Activated T-cell treated with anti-CD3 and anti-CD28 coated beads, Interleukin-2, amount 50 U/mL, for 4 hours (primary cell): ENCODE data around the gene N4BP2L2. TPM values are rescaled to one million over a fixed set of nuclear protein-coding genes. Genes with fewer than 3 reads are reported as not detected.

ENCODE experiments used
- ATAC-seq, 2 donors: fragments of 200-7000 bp; cut with Tn5 transposase; one replicate each; pipeline ENCODE4 v1.10.0; 2021
- DNase-seq: peaks from one replicate; pipeline ENCODE4 v3.0.0-alpha.2; 2020
- H3K27me3 Mint-ChIP-seq: one replicate; pipeline ENCODE4 v1.8.0; 2021; ENCODE audit warnings: low read depth, mixed read lengths
- H3K36me3 Mint-ChIP-seq: one replicate; pipeline ENCODE4 v1.8.0; 2022; ENCODE audit warnings: mixed read lengths; ENCODE audit not compliant: insufficient read depth
- H3K4me1 Mint-ChIP-seq: one replicate; pipeline ENCODE4 v1.8.0; 2021; ENCODE audit warnings: low read depth, mixed read lengths
- H3K4me3 Mint-ChIP-seq: one replicate; pipeline ENCODE4 v1.8.0; 2021; ENCODE audit warnings: mild to moderate bottlenecking, moderate library complexity, mixed read lengths
- H3K9me3 Mint-ChIP-seq: one replicate; pipeline ENCODE4 v1.8.0; 2021; ENCODE audit warnings: mixed read lengths
- total RNA-seq, 3 donors: library from RNA; stranded (reverse); gene quantifications; one replicate each; pipeline ENCODE4 v1.2.1, GENCODE V29; 2021

Gene N4BP2L2
- total RNA-seq, 3 donors from 2014 or later = 47.1 to 59.7 (median 58.6) TPM

- ATAC-seq (no peak), DNase-seq (no peak)
- H3K9me3 Mint-ChIP-seq = no peaks in the 10 kb centered on the region
- no peaks in the 10 kb centered on the region for H3K27me3 Mint-ChIP-seq
- H3K36me3 Mint-ChIP-seq = peaks cover 19% of the 10 kb centered on the region
- no peak overlapping the region for H3K4me3 Mint-ChIP-seq
- peaks cover 12% of the 10 kb centered on the region for H3K4me1 Mint-ChIP-seq
Measured at GRCh38 chr13:32409561-32410421, 128.8 kb downstream of the N4BP2L2 start.

GRCh38 chr13:32409001-32409313 is 129.6 kb downstream of the N4BP2L2 start:
- peaks cover 20% of the 10 kb centered on the region for H3K36me3 Mint-ChIP-seq
- no peak for DNase-seq
- H3K4me1 Mint-ChIP-seq = peaks cover 12% of the 10 kb centered on the region
- no peaks in the 10 kb centered on the region for H3K9me3 Mint-ChIP-seq
- H3K27me3 Mint-ChIP-seq = no peaks in the 10 kb centered on the region
- ATAC-seq = no peak
- no peak overlapping the region for H3K4me3 Mint-ChIP-seq

GRCh38 chr13:32408296-32409000 is 130.1 kb downstream of the N4BP2L2 start:
- Mint-ChIP-seq H3K27me3 (no peaks in the 10 kb centered on the region), H3K9me3 (no peaks in the 10 kb centered on the region), H3K4me3 (no peak overlapping the region), H3K4me1 (peaks cover 12% of the 10 kb centered on the region), H3K36me3 (peaks cover 24% of the 10 kb centered on the region)
- ATAC-seq (no peak), DNase-seq (no peak)

- peaks cover 12% of the 10 kb centered on the region for H3K4me1 Mint-ChIP-seq
- peaks cover 30% of the 10 kb centered on the region for H3K36me3 Mint-ChIP-seq
- ATAC-seq = peak in 1 of 2 donors; percentile 62
- no peak overlapping the region for H3K4me3 Mint-ChIP-seq
- H3K27me3 Mint-ChIP-seq = no peaks in the 10 kb centered on the region
- H3K9me3 Mint-ChIP-seq = no peaks in the 10 kb centered on the region
- no peak for DNase-seq
Measured at GRCh38 chr13:32407854-32408253, 130.7 kb downstream of the N4BP2L2 start.

- no peak for DNase-seq
- H3K36me3 Mint-ChIP-seq = peaks cover 32% of the 10 kb centered on the region
- H3K4me3 Mint-ChIP-seq = no peak overlapping the region
- no peaks in the 10 kb centered on the region for H3K9me3 Mint-ChIP-seq
- H3K4me1 Mint-ChIP-seq = peaks cover 4% of the 10 kb centered on the region
- ATAC-seq = no peak
- H3K27me3 Mint-ChIP-seq = no peaks in the 10 kb centered on the region
Measured at GRCh38 chr13:32403108-32403507, 135.5 kb downstream of the N4BP2L2 start.

- DNase-seq (no peak), ATAC-seq (no peak)
- Mint-ChIP-seq H3K4me3 (no peak overlapping the region), H3K36me3 (no peaks in the 10 kb centered on the region), H3K27me3 (no peaks in the 10 kb centered on the region), H3K9me3 (no peaks in the 10 kb centered on the region), H3K4me1 (peaks cover 6% of the 10 kb centered on the region)
Measured at GRCh38 chr13:32391101-32391619, 147.4 kb downstream of the N4BP2L2 start.

GRCh38 chr13:32390484-32390883 is 148.1 kb downstream of the N4BP2L2 start:
- ATAC-seq (no peak), DNase-seq (no peak)
- Mint-ChIP-seq H3K27me3 (no peaks in the 10 kb centered on the region), H3K9me3 (no peaks in the 10 kb centered on the region), H3K4me3 (no peak overlapping the region), H3K36me3 (no peaks in the 10 kb centered on the region), H3K4me1 (peaks cover 6% of the 10 kb centered on the region)

- peak; percentile 40 to 59 for ATAC-seq
- no peak for DNase-seq
- H3K36me3 Mint-ChIP-seq = no peaks in the 10 kb centered on the region
- no peak overlapping the region for H3K4me3 Mint-ChIP-seq
- H3K9me3 Mint-ChIP-seq = no peaks in the 10 kb centered on the region
- no peaks in the 10 kb centered on the region for H3K27me3 Mint-ChIP-seq
- peaks cover 6% of the 10 kb centered on the region for H3K4me1 Mint-ChIP-seq
Measured at GRCh38 chr13:32390048-32390447, 148.5 kb downstream of the N4BP2L2 start.

- ATAC-seq (no peak), DNase-seq (no peak)
- Mint-ChIP-seq H3K9me3 (no peaks in the 10 kb centered on the region), H3K36me3 (no peaks in the 10 kb centered on the region), H3K27me3 (no peaks in the 10 kb centered on the region), H3K4me3 (no peak overlapping the region), H3K4me1 (peaks cover 2% of the 10 kb centered on the region)
Measured at GRCh38 chr13:32385410-32385809, 153.2 kb downstream of the N4BP2L2 start.

GRCh38 chr13:32384702-32385101 is 153.9 kb downstream of the N4BP2L2 start:
- H3K9me3 Mint-ChIP-seq = no peaks in the 10 kb centered on the region
- no peak for ATAC-seq
- H3K4me3 Mint-ChIP-seq = no peak overlapping the region
- no peaks in the 10 kb centered on the region for H3K36me3 Mint-ChIP-seq
- no peak for DNase-seq
- H3K4me1 Mint-ChIP-seq = no peaks in the 10 kb centered on the region
- H3K27me3 Mint-ChIP-seq = no peaks in the 10 kb centered on the region

GRCh38 chr13:32383836-32384618 is 154.6 kb downstream of the N4BP2L2 start:
- no peaks in the 10 kb centered on the region for H3K36me3 Mint-ChIP-seq
- no peaks in the 10 kb centered on the region for H3K9me3 Mint-ChIP-seq
- ATAC-seq (no peak), DNase-seq (no peak)
- no peaks in the 10 kb centered on the region for H3K4me1 Mint-ChIP-seq
- no peaks in the 10 kb centered on the region for H3K27me3 Mint-ChIP-seq
- H3K4me3 Mint-ChIP-seq = no peak overlapping the region

Other genes with a start within 250 kb of the N4BP2L2 start
- not detected for gene ZAR1L, start 223.4 kb downstream of the N4BP2L2 start, total RNA-seq
- 1 to 10 TPM; 7.2 to 8.6 (median 8.4) TPM for gene BRCA2, start 223.3 kb downstream of the N4BP2L2 start, total RNA-seq
- gene N4BP2L1, start 110.7 kb downstream of the N4BP2L2 start, total RNA-seq = 1 to 10 TPM; 5.1 to 7.3 (median 5.4) TPM
- gene PDS5B, start 47.7 kb upstream of the N4BP2L2 start, total RNA-seq = 10 to 100 TPM; 37.6 to 41.8 (median 38.2) TPM